Stimulated activated naive CD8-positive, alpha-beta T cell treated with anti-CD3 and anti-CD28 coated beads, Interleukin-15, Interleukin-2, amounts not matched to agents 100 ng/mL and 50 ng/mL, for 24 hours (primary cell): Measurements from ENCODE around the gene EYA3.

Experiments used
- H3K27ac Mint-ChIP-seq: one replicate; pipeline ENCODE4 v1.8.0; 2021; ENCODE audit warnings: mild to moderate bottlenecking, mixed read lengths
- H3K27me3 Mint-ChIP-seq: one replicate; pipeline ENCODE4 v1.8.0; 2021; ENCODE audit warnings: mixed read lengths
- H3K36me3 Mint-ChIP-seq: one replicate; pipeline ENCODE4 v1.8.0; 2021; ENCODE audit warnings: low read depth, mixed read lengths
- H3K4me1 Mint-ChIP-seq: one replicate; pipeline ENCODE4 v1.8.0; 2021; ENCODE audit warnings: low read depth, mixed read lengths
- H3K4me3 Mint-ChIP-seq: one replicate; pipeline ENCODE4 v1.8.0; 2021; ENCODE audit warnings: mild to moderate bottlenecking, mixed read lengths
- H3K9me3 Mint-ChIP-seq: one replicate; pipeline ENCODE4 v1.8.0; 2021; ENCODE audit warnings: mixed read lengths

EYA3 gene

DNA sequence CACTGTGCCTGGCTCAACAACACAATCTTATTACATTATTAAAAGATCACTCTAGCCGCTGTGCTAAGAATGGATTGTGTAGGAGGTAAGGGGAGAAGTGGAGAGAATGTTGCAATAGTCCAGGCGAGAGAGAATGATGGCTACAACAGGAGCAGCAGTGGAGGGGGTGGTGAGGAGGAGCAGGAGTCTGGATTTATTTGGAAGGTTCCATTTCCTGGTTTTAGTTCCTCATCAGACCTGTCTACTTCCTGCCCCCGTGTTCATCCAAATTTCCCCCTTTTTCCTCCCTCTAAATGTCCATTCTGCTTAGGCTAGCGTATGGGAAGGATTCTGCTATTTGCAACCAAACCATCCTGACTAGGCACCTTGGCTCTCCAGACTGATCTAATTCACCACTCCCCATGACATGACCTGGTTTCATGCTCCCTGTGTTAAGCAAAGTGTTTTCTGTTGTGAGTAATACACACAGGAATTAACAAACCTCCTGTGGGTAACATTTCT lies 35.1 kb upstream of the EYA3 start:
- H3K4me1 Mint-ChIP-seq: peaks cover 16% of the 10 kb centered on the region
- no peak overlapping the region for H3K27ac Mint-ChIP-seq
- no peak overlapping the region for H3K4me3 Mint-ChIP-seq
- no peaks in the 10 kb centered on the region for H3K9me3 Mint-ChIP-seq
- H3K27me3 Mint-ChIP-seq: peaks cover 28% of the 10 kb centered on the region
- no peaks in the 10 kb centered on the region for H3K36me3 Mint-ChIP-seq

DNA sequence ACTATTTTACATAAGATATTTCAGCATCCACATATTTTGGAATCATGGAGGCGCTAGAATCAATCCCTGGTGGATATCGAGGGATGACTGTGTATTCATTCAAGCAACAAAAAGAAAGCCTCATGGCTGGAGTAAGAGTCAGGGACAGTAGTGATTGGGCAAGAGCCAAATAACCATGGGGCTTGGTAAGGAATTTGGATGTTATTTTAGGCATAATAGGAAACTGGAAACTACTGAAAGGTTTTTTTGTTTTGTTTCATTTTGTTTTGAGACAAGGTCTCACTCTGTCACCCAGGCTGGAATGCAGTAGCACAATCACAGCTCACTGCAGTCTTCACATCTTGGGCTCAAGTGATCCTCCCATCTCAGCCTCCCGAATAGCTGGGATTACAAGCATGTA lies 33.8 kb upstream of the EYA3 start:
- peaks cover 32% of the 10 kb centered on the region for H3K27me3 Mint-ChIP-seq
- peaks cover 9% of the 10 kb centered on the region for H3K4me1 Mint-ChIP-seq
- no peaks in the 10 kb centered on the region for H3K9me3 Mint-ChIP-seq
- no peak overlapping the region for H3K27ac Mint-ChIP-seq
- H3K4me3 Mint-ChIP-seq: no peak overlapping the region
- no peaks in the 10 kb centered on the region for H3K36me3 Mint-ChIP-seq

DNA sequence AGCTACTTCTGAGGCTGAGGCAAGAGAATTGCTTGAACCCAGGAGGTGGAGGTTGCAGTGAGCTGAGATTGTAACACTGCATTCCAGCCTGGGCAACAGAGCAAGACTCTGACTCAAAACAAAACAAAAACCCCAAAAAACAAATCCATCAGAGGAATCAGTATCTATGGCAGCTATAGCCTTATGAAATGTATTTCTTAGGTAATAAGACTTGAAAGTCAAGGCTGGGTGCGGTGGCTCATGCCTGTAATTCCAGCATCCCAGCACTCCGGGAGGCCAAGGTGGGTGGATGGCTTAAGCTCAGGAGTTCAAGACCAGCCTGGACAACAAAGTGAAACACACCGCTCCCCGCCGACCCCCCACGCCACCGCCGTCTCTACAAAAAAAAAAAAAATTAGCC lies 31.1 kb upstream of the EYA3 start:
- no peaks in the 10 kb centered on the region for H3K9me3 Mint-ChIP-seq
- H3K27ac Mint-ChIP-seq: no peak overlapping the region
- H3K4me3 Mint-ChIP-seq: no peak overlapping the region
- no peaks in the 10 kb centered on the region for H3K36me3 Mint-ChIP-seq
- H3K27me3 Mint-ChIP-seq: peaks cover 20% of the 10 kb centered on the region
- peaks cover 16% of the 10 kb centered on the region for H3K4me1 Mint-ChIP-seq

DNA sequence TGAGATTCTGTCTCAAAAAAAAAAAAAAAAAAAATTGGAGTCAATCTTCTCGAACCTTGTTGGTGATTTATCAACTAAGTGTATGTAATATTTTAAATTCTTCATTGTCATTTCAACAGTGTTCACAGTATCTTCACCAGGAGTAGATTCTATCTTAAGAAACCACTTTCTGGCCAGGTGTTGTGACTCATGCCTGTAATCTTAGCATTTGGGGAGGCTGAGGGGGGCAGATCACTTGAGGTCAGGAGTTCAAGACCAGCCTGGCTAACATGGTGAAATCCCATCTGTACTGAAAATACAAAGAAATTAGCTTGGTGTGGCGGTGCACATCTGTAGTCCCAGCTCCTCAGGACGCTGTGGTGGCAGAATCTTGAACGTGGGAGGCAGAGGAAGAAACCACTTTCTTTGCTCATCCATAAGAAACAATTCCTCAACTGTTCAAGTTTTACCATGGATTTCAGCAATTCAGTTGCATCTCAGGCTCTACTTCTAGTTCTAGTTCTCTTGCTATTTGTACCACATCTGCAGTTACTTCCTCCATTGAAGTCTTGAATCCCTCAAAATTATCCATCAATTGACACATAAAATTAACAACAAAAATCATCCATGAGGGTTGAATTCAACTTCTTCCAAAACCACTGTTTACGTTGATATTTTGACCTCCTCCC lies 30.4 kb upstream of the EYA3 start:
- H3K4me1 Mint-ChIP-seq: peaks cover 23% of the 10 kb centered on the region
- peaks cover 20% of the 10 kb centered on the region for H3K27me3 Mint-ChIP-seq
- H3K4me3 Mint-ChIP-seq: no peak overlapping the region
- no peak overlapping the region for H3K27ac Mint-ChIP-seq
- no peaks in the 10 kb centered on the region for H3K36me3 Mint-ChIP-seq
- no peaks in the 10 kb centered on the region for H3K9me3 Mint-ChIP-seq

DNA sequence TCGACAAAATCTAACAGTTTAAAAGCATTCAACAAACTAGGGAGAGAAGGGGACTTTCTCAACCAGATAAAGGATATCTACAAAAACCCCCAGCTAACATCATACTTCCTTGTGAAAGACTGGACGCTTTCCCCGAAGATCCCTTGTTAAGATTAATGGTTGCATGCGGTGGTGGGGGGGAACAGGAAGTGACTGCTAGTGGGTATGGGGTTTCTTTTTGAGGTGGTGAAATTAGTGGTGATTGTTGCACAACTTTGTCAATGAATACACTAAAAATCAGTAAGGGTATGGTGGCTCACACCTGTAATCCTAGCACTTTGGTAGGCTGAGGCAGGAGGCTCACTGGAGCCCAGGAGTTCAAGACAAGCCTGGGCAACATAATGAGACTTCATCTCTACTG lies 26.9 kb upstream of the EYA3 start:
- H3K4me1 Mint-ChIP-seq: peaks cover 42% of the 10 kb centered on the region
- H3K4me3 Mint-ChIP-seq: peak overlapping the region; percentile 45

DNA sequence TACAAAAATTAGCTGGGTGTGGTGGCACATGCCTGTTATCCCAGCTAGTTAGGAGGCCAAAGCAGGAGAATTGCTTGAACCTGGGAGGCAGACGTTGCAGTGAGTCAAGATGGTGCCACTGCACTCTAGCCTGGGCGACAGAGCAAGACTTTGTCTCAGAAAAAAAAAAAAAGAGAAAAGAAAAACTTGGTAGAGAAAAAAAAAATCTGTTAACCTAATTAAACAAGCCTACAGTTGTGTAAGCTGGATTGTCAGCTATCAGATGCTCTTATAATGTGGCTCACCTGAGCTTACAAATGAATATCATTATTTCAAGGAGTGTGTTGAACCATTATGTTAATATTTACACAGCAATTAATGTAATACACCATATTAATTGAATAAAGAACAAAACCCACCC lies 26.4 kb upstream of the EYA3 start:
- Mint-ChIP-seq H3K9me3 (peaks cover 3% of the 10 kb centered on the region), H3K4me1 (peaks cover 42% of the 10 kb centered on the region), H3K36me3 (no peaks in the 10 kb centered on the region), H3K27ac (no peak overlapping the region), H3K27me3 (peaks cover 15% of the 10 kb centered on the region), H3K4me3 (no peak overlapping the region)

More for the DNA sequence above, 26.9 kb upstream of the EYA3 start:
- Mint-ChIP-seq H3K9me3 (peaks cover 3% of the 10 kb centered on the region), H3K36me3 (no peaks in the 10 kb centered on the region), H3K27ac (peak overlapping the region; percentile 69), H3K27me3 (peaks cover 15% of the 10 kb centered on the region)

DNA sequence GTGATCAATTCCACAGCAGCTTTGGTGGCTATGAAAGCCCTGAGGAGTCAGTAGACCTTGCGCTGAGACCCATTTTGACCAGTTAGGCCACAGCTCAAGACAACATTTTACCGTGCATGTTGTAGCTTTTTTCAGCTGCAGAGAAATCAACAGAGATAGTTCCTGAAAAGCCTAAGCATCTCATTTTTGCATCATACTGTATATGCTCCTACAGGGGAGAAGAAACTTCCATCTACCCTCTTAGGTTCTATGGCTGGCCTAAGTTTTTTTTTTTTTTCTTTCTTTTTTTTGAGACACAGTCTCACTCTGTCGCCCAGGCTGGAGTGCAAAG lies 24.8 kb upstream of the EYA3 start:
- peaks cover 42% of the 10 kb centered on the region for H3K4me1 Mint-ChIP-seq
- peaks cover 10% of the 10 kb centered on the region for H3K27me3 Mint-ChIP-seq
- no peaks in the 10 kb centered on the region for H3K36me3 Mint-ChIP-seq
- H3K4me3 Mint-ChIP-seq: no peak overlapping the region
- no peak overlapping the region for H3K27ac Mint-ChIP-seq
- peaks cover 3% of the 10 kb centered on the region for H3K9me3 Mint-ChIP-seq

DNA sequence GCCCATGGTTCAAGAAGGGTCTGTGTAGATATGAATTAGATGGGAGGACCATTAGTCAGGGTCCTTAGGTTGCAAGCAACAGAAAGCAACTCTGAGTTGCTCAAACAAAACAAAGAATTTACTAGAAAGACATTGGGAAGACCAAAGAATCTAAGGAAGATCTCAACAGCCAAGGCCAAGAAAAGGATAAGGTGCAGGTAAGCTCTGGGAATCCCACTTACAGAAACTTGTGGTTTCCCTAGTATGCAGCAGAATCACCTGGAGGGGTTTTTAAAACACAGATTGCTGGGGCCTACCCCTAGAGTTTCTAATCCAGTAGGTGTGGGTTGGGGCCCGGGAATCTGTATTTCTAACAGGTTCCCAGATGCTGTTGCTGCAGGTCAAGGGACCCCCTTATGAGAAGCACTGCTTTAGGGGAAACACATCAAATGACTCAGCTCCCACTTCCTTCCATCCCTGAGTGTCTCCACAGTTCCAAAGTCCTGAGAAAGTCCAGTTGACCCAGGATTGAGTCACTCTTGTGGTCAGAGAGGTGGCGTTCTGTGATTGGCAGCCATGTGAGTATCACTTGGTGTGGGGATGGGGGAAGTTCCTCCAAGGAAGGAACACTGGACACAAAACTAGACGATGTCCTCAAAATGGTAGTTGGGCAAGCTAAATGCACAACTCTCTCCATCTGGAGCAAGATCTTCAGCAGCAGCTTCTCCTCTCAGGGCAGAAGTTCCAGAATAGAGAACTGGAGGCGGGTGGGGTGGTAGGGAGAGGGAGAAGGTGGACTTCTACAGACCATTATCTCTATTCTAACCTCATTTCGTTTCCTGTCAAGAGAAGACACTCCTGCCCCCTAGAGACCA lies 24.2 kb upstream of the EYA3 start:
- Mint-ChIP-seq H3K36me3 (no peaks in the 10 kb centered on the region), H3K4me1 (peaks cover 42% of the 10 kb centered on the region), H3K9me3 (peaks cover 3% of the 10 kb centered on the region), H3K27ac (no peak overlapping the region), H3K27me3 (peaks cover 10% of the 10 kb centered on the region), H3K4me3 (no peak overlapping the region)

DNA sequence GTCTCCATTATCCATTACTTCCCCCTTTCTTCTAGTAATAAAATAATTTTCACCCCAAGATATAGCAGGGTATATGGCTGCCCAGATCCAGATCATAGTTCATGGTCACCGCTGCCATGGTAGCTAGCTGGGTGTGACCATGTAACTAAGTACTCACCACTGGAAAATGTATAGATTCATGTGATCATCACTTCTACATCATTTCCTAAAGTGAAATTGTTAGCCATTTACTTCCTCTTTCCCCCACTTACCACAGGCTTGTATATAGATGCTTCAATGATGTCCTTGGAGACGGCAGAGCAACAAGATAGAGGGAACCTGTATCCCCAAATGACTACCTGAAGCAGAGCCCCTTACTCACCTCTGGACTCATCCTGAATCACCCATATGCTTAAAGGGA lies 22.7 kb upstream of the EYA3 start:
- peaks cover 3% of the 10 kb centered on the region for H3K9me3 Mint-ChIP-seq
- H3K36me3 Mint-ChIP-seq: no peaks in the 10 kb centered on the region
- peaks cover 42% of the 10 kb centered on the region for H3K4me1 Mint-ChIP-seq
- no peak overlapping the region for H3K4me3 Mint-ChIP-seq
- H3K27ac Mint-ChIP-seq: no peak overlapping the region
- peaks cover 4% of the 10 kb centered on the region for H3K27me3 Mint-ChIP-seq

DNA sequence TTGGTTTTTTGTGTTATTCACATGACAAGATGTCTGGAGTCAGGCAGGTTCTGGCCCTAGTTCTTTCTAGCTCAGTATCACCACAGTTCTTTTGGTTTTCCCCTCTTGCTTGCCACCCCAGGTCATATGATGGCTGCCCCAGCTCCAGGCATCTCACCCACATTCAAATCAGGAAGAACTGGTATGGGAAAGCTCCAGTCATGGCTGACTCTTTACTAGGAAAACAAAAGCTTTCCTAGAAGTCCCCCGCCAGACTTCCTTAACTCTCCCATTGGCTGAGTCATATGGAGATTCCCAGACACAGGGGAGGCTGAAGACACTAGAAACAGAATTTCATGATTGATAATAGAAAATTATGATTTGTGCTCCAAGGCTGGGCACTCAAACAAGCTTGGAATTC lies 22.1 kb upstream of the EYA3 start:
- Mint-ChIP-seq H3K9me3 (peaks cover 3% of the 10 kb centered on the region), H3K36me3 (no peaks in the 10 kb centered on the region), H3K27me3 (peaks cover 4% of the 10 kb centered on the region), H3K4me1 (peaks cover 41% of the 10 kb centered on the region), H3K27ac (no peak overlapping the region), H3K4me3 (no peak overlapping the region)

DNA sequence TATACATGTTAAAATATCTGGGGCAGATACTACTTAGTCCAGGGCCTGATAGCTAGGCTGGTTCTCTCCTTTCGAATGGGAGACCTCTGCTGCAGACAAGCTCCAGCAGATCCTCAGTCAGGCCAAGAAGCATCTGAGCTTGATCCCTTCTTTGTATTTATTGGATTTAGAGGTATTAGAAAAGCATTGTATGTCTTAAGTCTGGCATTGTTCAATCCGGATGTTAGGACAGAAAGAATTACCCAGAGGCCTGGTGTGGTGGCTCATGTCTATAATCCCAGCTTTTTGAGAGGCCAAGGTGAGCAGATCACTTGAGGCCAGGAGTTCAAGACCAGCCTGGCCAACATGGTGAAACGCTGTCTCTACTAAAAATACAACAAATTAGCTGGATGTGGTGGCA lies 21.2 kb upstream of the EYA3 start:
- Mint-ChIP-seq H3K27ac (no peak overlapping the region), H3K4me3 (no peak overlapping the region), H3K36me3 (no peaks in the 10 kb centered on the region), H3K9me3 (peaks cover 3% of the 10 kb centered on the region), H3K27me3 (peaks cover 4% of the 10 kb centered on the region), H3K4me1 (peaks cover 32% of the 10 kb centered on the region)

DNA sequence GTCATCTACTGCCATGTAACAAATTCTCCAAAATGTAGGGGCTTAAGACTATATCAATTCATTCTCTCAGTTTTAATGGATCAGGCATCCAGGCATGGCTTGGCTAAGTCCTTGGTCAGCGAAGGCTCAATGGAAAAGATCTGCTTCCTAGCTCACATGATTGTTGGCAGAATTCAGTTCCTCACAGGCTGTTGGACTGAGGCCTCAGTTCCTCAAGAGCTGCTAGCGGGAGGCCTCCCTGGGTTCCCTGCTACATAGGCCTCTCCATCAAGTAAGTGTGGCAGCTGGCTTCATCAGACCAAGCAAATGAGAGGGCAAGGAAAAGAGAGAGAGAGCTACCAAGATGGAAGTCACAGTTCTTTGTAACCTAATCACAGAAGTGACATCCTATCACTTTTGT lies 19.6 kb upstream of the EYA3 start:
- Mint-ChIP-seq H3K36me3 (no peaks in the 10 kb centered on the region), H3K9me3 (peaks cover 3% of the 10 kb centered on the region), H3K27ac (no peak overlapping the region), H3K4me3 (no peak overlapping the region), H3K4me1 (peaks cover 22% of the 10 kb centered on the region), H3K27me3 (peaks cover 4% of the 10 kb centered on the region)

DNA sequence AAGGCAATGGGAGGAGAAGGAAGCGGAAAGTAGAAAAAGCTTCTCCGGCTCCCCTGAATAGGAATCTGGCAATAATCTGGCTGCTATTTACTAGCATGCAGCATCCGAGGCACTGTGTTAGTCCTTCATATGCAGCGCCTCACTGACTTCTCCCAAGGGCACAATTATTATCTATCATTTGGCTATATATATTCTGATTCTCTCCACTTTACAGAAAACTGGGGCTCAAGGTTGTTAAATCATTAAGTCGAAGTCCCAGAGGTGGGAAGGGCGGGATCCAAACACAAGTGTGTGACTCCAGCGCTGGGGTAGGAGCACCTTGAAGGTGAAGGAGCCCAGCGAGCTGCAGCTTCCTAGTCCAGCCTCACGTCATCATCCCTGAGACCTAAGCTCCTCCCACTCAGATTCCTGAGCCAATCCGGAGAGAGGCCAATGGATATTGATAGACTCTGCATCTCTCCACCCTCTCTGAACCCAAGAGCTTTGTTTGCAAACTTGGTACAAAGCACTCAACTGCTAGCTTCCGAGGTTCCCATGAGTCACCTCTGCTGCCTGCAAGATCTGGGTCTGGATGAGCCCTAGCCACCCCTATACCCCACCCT lies 16.6 kb upstream of the EYA3 start:
- no peak overlapping the region for H3K27ac Mint-ChIP-seq
- H3K4me3 Mint-ChIP-seq: no peak overlapping the region
- H3K9me3 Mint-ChIP-seq: no peaks in the 10 kb centered on the region
- peaks cover 3% of the 10 kb centered on the region for H3K27me3 Mint-ChIP-seq
- no peaks in the 10 kb centered on the region for H3K36me3 Mint-ChIP-seq
- H3K4me1 Mint-ChIP-seq: no peaks in the 10 kb centered on the region

DNA sequence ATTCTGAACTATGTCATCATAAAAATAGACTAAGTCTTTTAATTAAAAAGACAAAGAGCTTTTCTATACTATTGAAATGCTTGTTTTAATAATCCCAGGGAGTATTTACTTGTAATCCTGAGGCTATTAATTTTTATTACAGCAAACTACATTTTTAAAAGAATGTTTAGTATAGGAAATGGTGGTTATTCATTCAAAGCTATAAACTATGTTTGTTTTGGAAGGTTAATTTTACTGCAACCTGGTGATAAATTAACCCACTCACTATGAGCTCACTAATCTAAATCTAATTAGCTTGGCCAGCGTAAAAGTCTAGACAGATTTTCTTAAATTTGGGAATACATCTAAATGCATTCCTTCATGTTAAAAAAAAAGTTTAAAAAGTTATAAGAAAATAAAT lies 13.8 kb upstream of the EYA3 start:
- Mint-ChIP-seq H3K4me3 (no peak overlapping the region), H3K9me3 (no peaks in the 10 kb centered on the region)

DNA sequence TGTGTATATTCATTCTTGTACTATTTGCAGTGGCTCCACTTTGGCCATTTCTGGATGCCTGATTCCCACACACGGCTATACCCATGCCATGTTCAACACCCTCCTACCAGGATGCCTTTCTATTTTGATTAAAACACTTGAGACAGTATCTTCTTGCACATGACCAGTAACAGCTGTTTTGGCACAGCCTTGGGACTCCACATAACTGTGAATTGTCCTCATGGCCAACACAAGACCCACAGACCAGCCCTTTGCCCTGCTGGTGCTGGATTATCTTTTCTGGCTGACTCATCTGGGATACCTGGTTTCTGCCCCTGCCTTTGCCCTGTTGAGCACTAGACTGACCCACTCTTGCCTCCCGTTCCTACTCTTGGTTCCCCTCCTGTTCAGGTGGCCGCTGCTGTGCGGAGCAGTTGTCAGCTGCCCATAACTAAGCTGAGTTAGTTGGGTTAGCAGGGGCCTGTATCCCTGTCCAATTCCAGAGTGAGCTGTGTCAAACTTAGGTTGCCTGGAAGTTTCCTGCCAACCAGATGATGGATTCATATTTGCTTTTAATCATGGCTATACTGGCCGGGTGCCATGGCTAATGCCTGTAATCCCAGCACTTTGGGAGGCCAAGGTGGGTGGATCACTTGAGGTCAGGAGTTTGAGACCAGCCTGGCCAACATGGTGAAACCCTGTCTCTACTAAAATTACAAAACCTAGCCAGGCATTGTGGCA lies 10.8 kb upstream of the EYA3 start:
- no peak overlapping the region for H3K27ac Mint-ChIP-seq
- no peaks in the 10 kb centered on the region for H3K9me3 Mint-ChIP-seq
- H3K4me1 Mint-ChIP-seq: no peaks in the 10 kb centered on the region
- H3K27me3 Mint-ChIP-seq: peaks cover 7% of the 10 kb centered on the region
- no peaks in the 10 kb centered on the region for H3K36me3 Mint-ChIP-seq
- H3K4me3 Mint-ChIP-seq: no peak overlapping the region

More for the DNA sequence above, 13.8 kb upstream of the EYA3 start:
- Mint-ChIP-seq H3K4me1 (no peaks in the 10 kb centered on the region), H3K36me3 (no peaks in the 10 kb centered on the region), H3K27me3 (peaks cover 3% of the 10 kb centered on the region), H3K27ac (no peak overlapping the region)
